Measurements from ENCODE around the gene TMEM223. TPM values are rescaled to one million over a fixed set of nuclear protein-coding genes. Genes with fewer than 3 reads are reported as not detected.
A peak's percentile ranks its signal among the peaks of the same experiment; 100 is the strongest.

TMEM223 gene
- total and polyA plus RNA-seq, 9 of the 15 experiments (the other 6 are each of a cell fraction or from before 2014, with no cell fraction given) = 5.9 to 34.5 (median 19.6) TPM

GRCh38 chr11:62753736-62754603 is 37.8 kb downstream of the TMEM223 start, which contains the start of gene ZBTB3 (continued):
- TF ChIP-seq ID3 (CRISPR knock-in tag; IDR thresholded peaks at IDR 0.05) (no peak), ID3 (tag; IDR thresholded peaks at IDR 0.05) (no peak), CREB1 (IDR thresholded peaks at IDR 0.05) (no peak; the same call in 1 of the 2 replicates), CREB1 (CRISPR knock-in tag; IDR thresholded peaks at IDR 0.05) (peak; percentile 75), RBM22 (IDR thresholded peaks at IDR 0.05; ENCODE audit: low read depth, low read length, poor library complexity, severe bottlenecking) (no peak), ZBTB2 (IDR thresholded peaks at IDR 0.05) (no peak), L3MBTL2 (IDR thresholded peaks at IDR 0.05) (peak; percentile 89), ATF7 (IDR thresholded peaks at IDR 0.05) (peak; percentile 87), ZNF717 (CRISPR knock-in tag; IDR thresholded peaks at IDR 0.05) (no peak), ELF1 (tag; IDR thresholded peaks at IDR 0.05) (peak; percentile 62; the same call in 1 of the 2 replicates), TAF9B (IDR thresholded peaks at IDR 0.05; ENCODE audit: partially characterized antibody) (no peak), SMARCE1 (IDR thresholded peaks at IDR 0.05) (peak; percentile 50; the same call in 1 of the 2 replicates), ZNF589 (CRISPR knock-in tag; IDR thresholded peaks at IDR 0.05; ENCODE audit: low read depth) (no peak), PREB (CRISPR knock-in tag; IDR thresholded peaks at IDR 0.05) (no peak), AFF4 (CRISPR knock-in tag; IDR thresholded peaks at IDR 0.05) (no peak), PHB2 (IDR thresholded peaks at IDR 0.05; ENCODE audit: low read depth) (no peak), MAFF (IDR thresholded peaks at IDR 0.05; ENCODE audit: low read length) (no peak), ARID1B (IDR thresholded peaks at IDR 0.05) (no peak), ZNF511 (CRISPR knock-in tag; IDR thresholded peaks at IDR 0.05) (no peak; the same call in 1 of the 2 replicates), BRCA1 (IDR thresholded peaks at IDR 0.05) (no peak), BRCA1 (CRISPR knock-in tag; IDR thresholded peaks at IDR 0.05) (no peak), ZNF551 (CRISPR knock-in tag; IDR thresholded peaks at IDR 0.05) (no peak), CHCHD3 (CRISPR knock-in tag; IDR thresholded peaks at IDR 0.05) (no peak)

Data from K562 (cell line).